ENCODE measurements around the gene PUSL1.

Gene PUSL1

DNA sequence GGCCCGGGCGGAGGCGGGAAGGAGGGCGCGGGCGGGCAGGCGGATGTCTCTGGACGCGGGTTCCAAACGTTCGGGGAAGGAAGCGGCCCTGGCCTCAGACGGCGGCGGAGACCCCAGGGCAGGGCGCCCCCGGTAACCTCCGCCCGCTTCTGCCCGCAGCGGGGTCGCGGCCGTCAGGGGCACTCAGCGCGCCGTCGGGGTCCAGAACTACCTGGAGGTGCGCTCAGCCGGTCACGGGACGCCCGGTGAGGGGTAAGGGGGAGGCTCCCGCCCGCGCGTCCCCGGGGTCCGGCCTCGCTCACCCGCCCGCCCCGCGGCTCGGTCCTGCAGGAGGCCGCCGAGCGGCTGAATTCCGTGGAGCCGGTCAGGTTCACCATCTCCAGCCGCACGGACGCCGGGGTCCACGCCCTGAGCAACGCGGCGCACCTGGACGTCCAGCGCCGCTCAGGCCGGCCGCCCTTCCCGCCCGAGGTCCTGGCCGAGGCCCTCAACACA, 406 bp downstream of the PUSL1 start:
- H3K4me3 ChIP-seq (ENCODE audit: low read depth, low read length): peak overlapping the region; percentile 81
- H3K27ac ChIP-seq (ENCODE audit: extremely low read depth, low read depth, low read length): peak overlapping the region; percentile 96
- POLR2A ChIA-PET: interaction anchor here (1.1 to 1.5 kb wide), 5 partner anchors 10 to 66 kb away, joined by 3 read pairs; partner anchors contain the start of genes AURKAIP1 and TAS1R3
- peaks cover 20% of the 10 kb centered on the region for H3K4me1 ChIP-seq (ENCODE audit: control insufficient read depth, insufficient read depth, low read length)
- peaks cover 0 to 50% of the 10 kb centered on the region in 2 experiments; a peak in 1 of 3 replicates for H3K36me3 ChIP-seq (ENCODE audit: control insufficient read depth in 2 of 2, insufficient read depth in 1 of 2, low read length in 2 of 2)
- CTCF ChIA-PET: interaction anchor here (1.0 kb wide), 1 partner anchor 94 kb away, joined by 3 read pairs; no protein-coding TSS in a partner anchor
- no peaks in the 10 kb centered on the region for H3K9me3 ChIP-seq (ENCODE audit: control insufficient read depth, insufficient read depth, low read depth, low read length)
- TF ChIP-seq ZNF548 (tag by site-specific recombination; IDR thresholded peaks at IDR 0.05) (no peak), SALL2 (tag by site-specific recombination; IDR thresholded peaks at IDR 0.05; ENCODE audit: borderline replicate concordance) (no peak), ZNF157 (tag by site-specific recombination; IDR thresholded peaks at IDR 0.05) (no peak), KLF16 (tag by site-specific recombination; IDR thresholded peaks at IDR 0.05) (peak; percentile 37; the same call in 1 of the 2 replicates), ZNF324 (tag by site-specific recombination; IDR thresholded peaks at IDR 0.05) (no peak), MZF1 (tag by site-specific recombination; IDR thresholded peaks at IDR 0.05; ENCODE audit: borderline replicate concordance) (no peak), KLF7 (tag by site-specific recombination; IDR thresholded peaks at IDR 0.05; ENCODE audit: borderline replicate concordance) (no peak), ZNF266 (tag by site-specific recombination; IDR thresholded peaks at IDR 0.05; ENCODE audit: low read depth) (no peak), ZNF843 (tag by site-specific recombination; IDR thresholded peaks at IDR 0.05) (no peak), ZBTB48 (tag by site-specific recombination; IDR thresholded peaks at IDR 0.05) (no peak), GLIS2 (tag by site-specific recombination; IDR thresholded peaks at IDR 0.05) (peak; percentile 62; the same call in 1 of the 2 replicates), ZNF292 (tag by site-specific recombination; IDR thresholded peaks at IDR 0.05; ENCODE audit: borderline replicate concordance, low read depth) (no peak), BCL11A (tag by site-specific recombination; IDR thresholded peaks at IDR 0.05; ENCODE audit: low read depth) (no peak), ZNF169 (tag by site-specific recombination; IDR thresholded peaks at IDR 0.05) (no peak), ZNF560 (tag by site-specific recombination; IDR thresholded peaks at IDR 0.05; ENCODE audit: borderline replicate concordance) (no peak), ZNF16 (tag by site-specific recombination; IDR thresholded peaks at IDR 0.05; ENCODE audit: low read depth) (no peak), ZNF76 (tag by site-specific recombination; IDR thresholded peaks at IDR 0.05; ENCODE audit: borderline replicate concordance, low read depth) (no peak), ZNF777 (tag by site-specific recombination; IDR thresholded peaks at IDR 0.05; ENCODE audit: borderline replicate concordance) (no peak), ZNF426 (tag by site-specific recombination; IDR thresholded peaks at IDR 0.05) (no peak), ZIC2 (tag by site-specific recombination; IDR thresholded peaks at IDR 0.05) (peak; percentile 67), ZNF501 (tag by site-specific recombination; IDR thresholded peaks at IDR 0.05) (no peak), ZFP3 (tag by site-specific recombination; IDR thresholded peaks at IDR 0.05; ENCODE audit: low read depth) (no peak)
- TF ChIP-seq, protein P1, sequence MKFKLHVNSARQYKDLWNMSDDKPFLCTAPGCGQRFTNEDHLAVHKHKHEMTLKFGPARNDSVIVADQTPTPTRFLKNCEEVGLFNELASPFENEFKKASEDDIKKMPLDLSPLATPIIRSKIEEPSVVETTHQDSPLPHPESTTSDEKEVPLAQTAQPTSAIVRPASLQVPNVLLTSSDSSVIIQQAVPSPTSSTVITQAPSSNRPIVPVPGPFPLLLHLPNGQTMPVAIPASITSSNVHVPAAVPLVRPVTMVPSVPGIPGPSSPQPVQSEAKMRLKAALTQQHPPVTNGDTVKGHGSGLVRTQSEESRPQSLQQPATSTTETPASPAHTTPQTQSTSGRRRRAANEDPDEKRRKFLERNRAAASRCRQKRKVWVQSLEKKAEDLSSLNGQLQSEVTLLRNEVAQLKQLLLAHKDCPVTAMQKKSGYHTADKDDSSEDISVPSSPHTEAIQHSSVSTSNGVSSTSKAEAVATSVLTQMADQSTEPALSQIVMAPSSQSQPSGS (tag by site-specific recombination; IDR thresholded peaks at IDR 0.05; ENCODE audit: low read depth): no peak
- TF ChIP-seq, protein P2, sequence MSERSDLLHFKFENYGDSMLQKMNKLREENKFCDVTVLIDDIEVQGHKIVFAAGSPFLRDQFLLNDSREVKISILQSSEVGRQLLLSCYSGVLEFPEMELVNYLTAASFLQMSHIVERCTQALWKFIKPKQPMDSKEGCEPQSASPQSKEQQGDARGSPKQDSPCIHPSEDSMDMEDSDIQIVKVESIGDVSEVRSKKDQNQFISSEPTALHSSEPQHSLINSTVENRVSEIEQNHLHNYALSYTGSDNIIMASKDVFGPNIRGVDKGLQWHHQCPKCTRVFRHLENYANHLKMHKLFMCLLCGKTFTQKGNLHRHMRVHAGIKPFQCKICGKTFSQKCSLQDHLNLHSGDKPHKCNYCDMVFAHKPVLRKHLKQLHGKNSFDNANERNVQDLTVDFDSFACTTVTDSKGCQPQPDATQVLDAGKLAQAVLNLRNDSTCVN (tag by site-specific recombination; optimal IDR thresholded peaks at IDR 0.05): peak; percentile 36
- TF ChIP-seq, protein P3, sequence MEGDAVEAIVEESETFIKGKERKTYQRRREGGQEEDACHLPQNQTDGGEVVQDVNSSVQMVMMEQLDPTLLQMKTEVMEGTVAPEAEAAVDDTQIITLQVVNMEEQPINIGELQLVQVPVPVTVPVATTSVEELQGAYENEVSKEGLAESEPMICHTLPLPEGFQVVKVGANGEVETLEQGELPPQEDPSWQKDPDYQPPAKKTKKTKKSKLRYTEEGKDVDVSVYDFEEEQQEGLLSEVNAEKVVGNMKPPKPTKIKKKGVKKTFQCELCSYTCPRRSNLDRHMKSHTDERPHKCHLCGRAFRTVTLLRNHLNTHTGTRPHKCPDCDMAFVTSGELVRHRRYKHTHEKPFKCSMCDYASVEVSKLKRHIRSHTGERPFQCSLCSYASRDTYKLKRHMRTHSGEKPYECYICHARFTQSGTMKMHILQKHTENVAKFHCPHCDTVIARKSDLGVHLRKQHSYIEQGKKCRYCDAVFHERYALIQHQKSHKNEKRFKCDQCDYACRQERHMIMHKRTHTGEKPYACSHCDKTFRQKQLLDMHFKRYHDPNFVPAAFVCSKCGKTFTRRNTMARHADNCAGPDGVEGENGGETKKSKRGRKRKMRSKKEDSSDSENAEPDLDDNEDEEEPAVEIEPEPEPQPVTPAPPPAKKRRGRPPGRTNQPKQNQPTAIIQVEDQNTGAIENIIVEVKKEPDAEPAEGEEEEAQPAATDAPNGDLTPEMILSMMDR (tag by site-specific recombination; IDR thresholded peaks at IDR 0.05): no peak
- TF ChIP-seq, protein P4, sequence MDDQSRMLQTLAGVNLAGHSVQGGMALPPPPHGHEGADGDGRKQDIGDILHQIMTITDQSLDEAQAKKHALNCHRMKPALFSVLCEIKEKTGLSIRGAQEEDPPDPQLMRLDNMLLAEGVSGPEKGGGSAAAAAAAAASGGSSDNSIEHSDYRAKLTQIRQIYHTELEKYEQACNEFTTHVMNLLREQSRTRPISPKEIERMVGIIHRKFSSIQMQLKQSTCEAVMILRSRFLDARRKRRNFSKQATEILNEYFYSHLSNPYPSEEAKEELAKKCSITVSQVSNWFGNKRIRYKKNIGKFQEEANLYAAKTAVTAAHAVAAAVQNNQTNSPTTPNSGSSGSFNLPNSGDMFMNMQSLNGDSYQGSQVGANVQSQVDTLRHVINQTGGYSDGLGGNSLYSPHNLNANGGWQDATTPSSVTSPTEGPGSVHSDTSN (CRISPR knock-in tag; IDR thresholded peaks at IDR 0.05): no peak
- TF ChIP-seq, protein P5, sequence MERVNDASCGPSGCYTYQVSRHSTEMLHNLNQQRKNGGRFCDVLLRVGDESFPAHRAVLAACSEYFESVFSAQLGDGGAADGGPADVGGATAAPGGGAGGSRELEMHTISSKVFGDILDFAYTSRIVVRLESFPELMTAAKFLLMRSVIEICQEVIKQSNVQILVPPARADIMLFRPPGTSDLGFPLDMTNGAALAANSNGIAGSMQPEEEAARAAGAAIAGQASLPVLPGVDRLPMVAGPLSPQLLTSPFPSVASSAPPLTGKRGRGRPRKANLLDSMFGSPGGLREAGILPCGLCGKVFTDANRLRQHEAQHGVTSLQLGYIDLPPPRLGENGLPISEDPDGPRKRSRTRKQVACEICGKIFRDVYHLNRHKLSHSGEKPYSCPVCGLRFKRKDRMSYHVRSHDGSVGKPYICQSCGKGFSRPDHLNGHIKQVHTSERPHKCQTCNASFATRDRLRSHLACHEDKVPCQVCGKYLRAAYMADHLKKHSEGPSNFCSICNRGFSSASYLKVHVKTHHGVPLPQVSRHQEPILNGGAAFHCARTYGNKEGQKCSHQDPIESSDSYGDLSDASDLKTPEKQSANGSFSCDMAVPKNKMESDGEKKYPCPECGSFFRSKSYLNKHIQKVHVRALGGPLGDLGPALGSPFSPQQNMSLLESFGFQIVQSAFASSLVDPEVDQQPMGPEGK (tag by site-specific recombination; IDR thresholded peaks at IDR 0.05): no peak
- TF ChIP-seq, protein P6, sequence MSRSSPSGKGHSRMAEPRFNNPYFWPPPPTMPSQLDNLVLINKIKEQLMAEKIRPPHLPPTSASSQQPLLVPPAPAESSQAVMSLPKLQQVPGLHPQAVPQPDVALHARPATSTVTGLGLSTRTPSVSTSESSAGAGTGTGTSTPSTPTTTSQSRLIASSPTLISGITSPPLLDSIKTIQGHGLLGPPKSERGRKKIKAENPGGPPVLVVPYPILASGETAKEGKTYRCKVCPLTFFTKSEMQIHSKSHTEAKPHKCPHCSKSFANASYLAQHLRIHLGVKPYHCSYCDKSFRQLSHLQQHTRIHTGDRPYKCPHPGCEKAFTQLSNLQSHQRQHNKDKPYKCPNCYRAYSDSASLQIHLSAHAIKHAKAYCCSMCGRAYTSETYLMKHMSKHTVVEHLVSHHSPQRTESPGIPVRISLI (tag by site-specific recombination; IDR thresholded peaks at IDR 0.05): no peak

Measured in HEK293 (cell line).